GM21360 (cell line): ENCODE data around the gene GNG12.

Source experiments
- ATAC-seq: cut with Tn5 transposase; IDR thresholded peaks from one replicate; pipeline ENCODE4 v1.9.1; 2021; ENCODE audit warnings: mild to moderate bottlenecking, moderate library complexity; ENCODE audit not compliant: unreplicated experiment

The GNG12 gene

GRCh38 chr1:67713057-67713846 is 120.0 kb downstream of the GNG12 start:
- ATAC-seq = no peak

GRCh38 chr1:67711855-67712212 is 121.4 kb downstream of the GNG12 start:
- ATAC-seq = no peak

GRCh38 chr1:67711158-67711854 is 122.0 kb downstream of the GNG12 start:
- no peak for ATAC-seq

- no peak for ATAC-seq
Observed at GRCh38 chr1:67710417-67710816, 122.8 kb downstream of the GNG12 start.

- no peak for ATAC-seq
Observed at GRCh38 chr1:67708606-67709005, 124.7 kb downstream of the GNG12 start.

- ATAC-seq = no peak
Observed at GRCh38 chr1:67705735-67706453, 127.4 kb downstream of the GNG12 start.

GRCh38 chr1:67704351-67704750 is 128.9 kb downstream of the GNG12 start:
- ATAC-seq = no peak

- ATAC-seq = no peak
Observed at GRCh38 chr1:67701876-67702275, 131.4 kb downstream of the GNG12 start.

- ATAC-seq = no peak
Observed at GRCh38 chr1:67700692-67701410, 132.4 kb downstream of the GNG12 start.

- ATAC-seq = no peak
Observed at GRCh38 chr1:67700220-67700619, 133.0 kb downstream of the GNG12 start.

GRCh38 chr1:67696708-67697107 is 136.6 kb downstream of the GNG12 start:
- ATAC-seq = no peak

GRCh38 chr1:67695963-67696362 is 137.3 kb downstream of the GNG12 start:
- no peak for ATAC-seq

- ATAC-seq = no peak
Observed at GRCh38 chr1:67691712-67692111, 141.6 kb downstream of the GNG12 start.

GRCh38 chr1:67690411-67690810 is 142.9 kb downstream of the GNG12 start:
- ATAC-seq = no peak

GRCh38 chr1:67690018-67690363 is 143.3 kb downstream of the GNG12 start:
- no peak for ATAC-seq

GRCh38 chr1:67689267-67690017 is 143.8 kb downstream of the GNG12 start:
- ATAC-seq = no peak

- ATAC-seq = no peak
Observed at GRCh38 chr1:67688526-67689219, 144.6 kb downstream of the GNG12 start.

- ATAC-seq = no peak
Observed at GRCh38 chr1:67687649-67688048, 145.6 kb downstream of the GNG12 start.

- ATAC-seq = no peak
Observed at GRCh38 chr1:67687198-67687545, 146.1 kb downstream of the GNG12 start.
